Panc1 (cell line): Measurements from ENCODE around the gene MAN2A2. TPM values are rescaled to one million over a fixed set of nuclear protein-coding genes. Genes with fewer than 3 reads are reported as not detected.
A peak's percentile ranks its signal among the peaks of the same experiment; 100 is the strongest.

ENCODE experiments used
- ATAC-seq: fragments of 200-7000 bp; cut with Tn5 transposase; 2 replicates; pipeline ENCODE4 v1.9.1; 2020; ENCODE audit warnings: mild to moderate bottlenecking, moderate library complexity
- BruUV-seq: library from RNA; stranded (reverse); fragments of 400-500 nt; replicated peaks from 2 replicates; lab custom pipeline; 2021; lab: Mats Ljungman, UMichigan
- CTCF ChIA-PET: fragments of 300-600 bp; sonication (Branson Sonifier 250); formaldehyde crosslinking; loops from one replicate; lab custom pipeline; 2022; ENCODE audit warnings: antibody characterized with exemption; lab: Charles Lee
- POLR2A ChIA-PET: fragments of 300-600 bp; sonication (Branson Sonifier 250); formaldehyde crosslinking; loops from one replicate; lab custom pipeline; 2022; ENCODE audit warnings: antibody characterized with exemption; lab: Charles Lee
- DNase-seq: peaks from one replicate; pipeline ENCODE4 v3.0.0-alpha.2; 2010; ENCODE audit warnings: low read depth, low spot score
- H3K27ac ChIP-seq: 2 replicates; pipeline ENCODE4 v1.5.1; 2011; ENCODE audit warnings: mild to moderate bottlenecking, low read length, inconsistent platforms
- H3K27me3 ChIP-seq: fragments of 200-500 bp; sonication (Bioruptor generic); 2 replicates; pipeline ENCODE4 v1.6.0; 2014; ENCODE audit warnings: low read length, inconsistent platforms; ENCODE audit not compliant: control insufficient read depth, insufficient read depth
- H3K36me3 ChIP-seq: fragments of 200-500 bp; sonication (Bioruptor generic); 2 replicates; pipeline ENCODE4 v1.5.1; 2014; ENCODE audit warnings: inconsistent platforms, mild to moderate bottlenecking, low read length, moderate library complexity; ENCODE audit not compliant: control insufficient read depth, insufficient read depth
- H3K4me1 ChIP-seq: 2 replicates; pipeline ENCODE4 v1.5.1; 2011; ENCODE audit warnings: inconsistent platforms, mild to moderate bottlenecking, low read length, moderate library complexity; ENCODE audit not compliant: control insufficient read depth, insufficient read depth
- H3K4me3 ChIP-seq, 2 experiments: 2 replicates each; pipeline ENCODE4 v1.5.1; 2011 to 2012; ENCODE audit warnings: low read depth in 2 of 2, low read length in 2 of 2, mild to moderate bottlenecking in 2 of 2, inconsistent platforms in 1 of 2, moderate library complexity in 1 of 2
- H3K9me3 ChIP-seq: fragments of 200-500 bp; sonication (Bioruptor generic); 2 replicates; pipeline ENCODE4 v1.5.1; 2014; ENCODE audit warnings: low read depth, mild to moderate bottlenecking, inconsistent platforms, low read length, moderate library complexity; ENCODE audit not compliant: control insufficient read depth, insufficient read depth
- POLR2AphosphoS5 ChIP-seq: IDR thresholded peaks from 2 replicates; pipeline ENCODE4 v1.6.1; 2012; ENCODE audit warnings: mild to moderate bottlenecking, low read depth, low read length, moderate library complexity
- REST ChIP-seq, 2 experiments: IDR thresholded peaks; 2 replicates each; pipeline ENCODE4 v1.6.1; 2011 to 2012; ENCODE audit warnings: low read depth in 2 of 2, control low read depth in 1 of 2, low read length in 1 of 2, mild to moderate bottlenecking in 1 of 2, moderate library complexity in 1 of 2; ENCODE audit not compliant: insufficient read depth in 1 of 2
- SIN3A ChIP-seq: IDR thresholded peaks from 2 replicates; pipeline ENCODE4 v1.6.1; 2012; ENCODE audit warnings: low read depth, mild to moderate bottlenecking, low read length, moderate library complexity, borderline replicate concordance; ENCODE audit not compliant: insufficient read depth
- TCF7L2 ChIP-seq: IDR thresholded peaks from 2 replicates; pipeline ENCODE4 v1.6.1; 2011; ENCODE audit warnings: mild to moderate bottlenecking, low read depth, low read length, inconsistent platforms
- in situ Hi-C: cut with HindIII; loops from 2 replicates; pipeline ENCODE4 v1.10.0; 2016; ENCODE audit warnings: low sequenced_read_pairs, low pct_unique_long_range_greater_than_20kb
- intact Hi-C: fragments of 100-400 bp; cut with micrococcal nuclease; formaldehyde crosslinking; loops from one replicate; pipeline ENCODE4 v1.10.0; 2022; ENCODE audit not compliant: unreplicated experiment
- total RNA-seq: library from RNA; stranded (reverse); gene quantifications from one replicate; pipeline ENCODE4 v1.2.1, GENCODE V29; 2021; ENCODE audit not compliant: unreplicated experiment
- TF ChIP-seq, protein P1 (sequence below): fragments of 450-650 bp; IDR thresholded peaks from 2 replicates; pipeline ENCODE4 v1.5.1; 2017; ENCODE audit warnings: mild to moderate bottlenecking

Gene MAN2A2
- total RNA-seq, 1 experiment from 2014 or later = 77.2 TPM

DNA sequence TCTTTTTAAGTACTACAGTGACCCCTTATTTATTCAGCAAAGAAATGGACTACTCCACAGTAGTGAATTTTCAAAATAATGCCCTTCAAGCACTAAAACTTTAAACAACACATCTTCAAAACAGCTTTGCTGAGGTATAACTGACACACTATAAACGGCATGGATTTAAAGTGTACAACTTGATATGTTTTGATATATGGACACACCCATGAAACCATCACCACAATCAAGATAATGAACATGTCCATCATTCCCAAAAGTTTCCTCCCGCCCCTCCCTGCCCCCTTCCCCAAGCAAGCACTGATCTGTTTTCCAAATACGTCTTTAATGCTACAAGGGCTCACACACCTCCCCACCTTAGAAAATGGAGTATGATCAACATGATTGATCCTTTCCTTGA is 36.3 kb upstream of the MAN2A2 start:
- Histone ChIP-seq H3K27ac (0 out of 2 replicates have a peak overlapping the region, but pooled peaks have one; percentile 37), H3K4me3 (no peak overlapping the region), H3K9me3 (no peaks in the 10 kb centered on the region), H3K27me3 (no peaks in the 10 kb centered on the region), H3K36me3 (no peaks in the 10 kb centered on the region), H3K4me1 (peaks cover 58% of the 10 kb centered on the region)
- in situ Hi-C loops (no loop called here), intact Hi-C loops (no loop called here)
- ATAC-seq = no peak
- TF ChIP-seq, protein P1, sequence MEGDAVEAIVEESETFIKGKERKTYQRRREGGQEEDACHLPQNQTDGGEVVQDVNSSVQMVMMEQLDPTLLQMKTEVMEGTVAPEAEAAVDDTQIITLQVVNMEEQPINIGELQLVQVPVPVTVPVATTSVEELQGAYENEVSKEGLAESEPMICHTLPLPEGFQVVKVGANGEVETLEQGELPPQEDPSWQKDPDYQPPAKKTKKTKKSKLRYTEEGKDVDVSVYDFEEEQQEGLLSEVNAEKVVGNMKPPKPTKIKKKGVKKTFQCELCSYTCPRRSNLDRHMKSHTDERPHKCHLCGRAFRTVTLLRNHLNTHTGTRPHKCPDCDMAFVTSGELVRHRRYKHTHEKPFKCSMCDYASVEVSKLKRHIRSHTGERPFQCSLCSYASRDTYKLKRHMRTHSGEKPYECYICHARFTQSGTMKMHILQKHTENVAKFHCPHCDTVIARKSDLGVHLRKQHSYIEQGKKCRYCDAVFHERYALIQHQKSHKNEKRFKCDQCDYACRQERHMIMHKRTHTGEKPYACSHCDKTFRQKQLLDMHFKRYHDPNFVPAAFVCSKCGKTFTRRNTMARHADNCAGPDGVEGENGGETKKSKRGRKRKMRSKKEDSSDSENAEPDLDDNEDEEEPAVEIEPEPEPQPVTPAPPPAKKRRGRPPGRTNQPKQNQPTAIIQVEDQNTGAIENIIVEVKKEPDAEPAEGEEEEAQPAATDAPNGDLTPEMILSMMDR = no peak
- TF ChIP-seq TCF7L2 = no peak
- TF ChIP-seq REST (IDR thresholded peaks at IDR 0.05; ENCODE audit: insufficient read depth in 1 of 2, low read depth in 2 of 2, low read length in 1 of 2) = no peak
- TF ChIP-seq POLR2AphosphoS5 = no peak
- TF ChIP-seq SIN3A = no peak
- ChIA-PET CTCF (no interaction called here), POLR2A (no interaction called here)
- BruUV-seq = no TSS peak
- DNase-seq = no peak

- POLR2A ChIA-PET = no interaction called here
- no peak for ATAC-seq
Measured at GRCh38 chr15:90868261-90868689, 34.8 kb upstream of the MAN2A2 start, which contains the start of gene FURIN. TSS of gene FURIN (plus strand) at chr15:90868588. CDS start at chr15:90875741, 7,153 bp downstream.

More at GRCh38 chr15:90868261-90868689, 34.8 kb upstream of the MAN2A2 start, which contains the start of gene FURIN:
- Histone ChIP-seq H3K4me3 (no peak within 1 kb of the TSS), H3K27ac (peak within 1 kb of the TSS; percentile 95), H3K4me1 (peaks cover 63% of the 10 kb centered on the region), H3K27me3 (no peaks in the 10 kb centered on the region), H3K9me3 (no peaks in the 10 kb centered on the region), H3K36me3 (no peaks in the 10 kb centered on the region)
- no TSS peak for BruUV-seq
- in situ Hi-C loops = no loop called here
- TF ChIP-seq, protein P1 = no peak
- no peak for TF ChIP-seq SIN3A
- TF ChIP-seq TCF7L2 = no peak
- no peak for TF ChIP-seq POLR2AphosphoS5
- TF ChIP-seq REST (IDR thresholded peaks at IDR 0.05; ENCODE audit: insufficient read depth in 1 of 2, low read depth in 2 of 2, low read length in 1 of 2) = no peak
- intact Hi-C loops = no loop called here
- CTCF ChIA-PET = no interaction called here
- no peak for DNase-seq
